NCI-H510A (cell line): ENCODE measurements around the gene GUF1.
A peak's percentile ranks its signal among the peaks of the same experiment; 100 is the strongest.
"Not testable (repeated sequence)": the region's sequence is repeated elsewhere in the genome, so short reads cannot be mapped to it uniquely, and the experiment has no call there.

Experiments used
- DNase-seq: peaks from one replicate; lab custom pipeline; 2025; lab: John Stamatoyannopoulos, UW

The GUF1 gene

GRCh38 chr4:44701037-44701436, 22.8 kb downstream of the GUF1 start:
- no peak for DNase-seq

- no peak for DNase-seq
Observed at GRCh38 chr4:44704673-44705072, 26.5 kb downstream of the GUF1 start.

- DNase-seq, result no peak
Observed at GRCh38 chr4:44713125-44713524, 34.9 kb downstream of the GUF1 start.

- no peak for DNase-seq
Observed at GRCh38 chr4:44716597-44716996, 38.4 kb downstream of the GUF1 start.

- no peak for DNase-seq
Observed at GRCh38 chr4:44720371-44720770, 42.2 kb downstream of the GUF1 start.

- no peak for DNase-seq
Observed at GRCh38 chr4:44722001-44722400, 43.8 kb downstream of the GUF1 start.

GRCh38 chr4:44725166-44725565, 46.9 kb downstream of the GUF1 start:
- DNase-seq, result no peak

GRCh38 chr4:44725726-44726037, 47.5 kb downstream of the GUF1 start:
- DNase-seq, result no peak

- DNase-seq, result peak; percentile 44
Observed at GRCh38 chr4:44726038-44726871, 48.0 kb downstream of the GUF1 start, which contains the start of gene GNPDA2. GNPDA2 (minus strand) TSS chr4:44726556; CDS start chr4:44722207, 4,349 bp downstream.

GRCh38 chr4:44727471-44727870, 49.3 kb downstream of the GUF1 start:
- no peak for DNase-seq

- not testable (repeated sequence) for DNase-seq
Observed at GRCh38 chr4:44728694-44729093, 50.5 kb downstream of the GUF1 start.

GRCh38 chr4:44736900-44737299, 58.7 kb downstream of the GUF1 start:
- DNase-seq, result no peak

- DNase-seq, result no peak
Observed at GRCh38 chr4:44738615-44739014, 60.4 kb downstream of the GUF1 start.

GRCh38 chr4:44740201-44740600, 62.0 kb downstream of the GUF1 start:
- DNase-seq, result no peak
